Activated CD8-positive, alpha-beta memory T cell treated with anti-CD3 and anti-CD28 coated beads for 1 hour (primary cell): ENCODE data around the gene NASP.

Source experiments
- DNase-seq, 2 donors: peaks; one replicate each; pipeline ENCODE4 v3.0.0-alpha.2; 2020; ENCODE audit warnings: low read depth in 1 of 2; ENCODE audit errors: extremely low read depth in 1 of 2

The NASP gene

GRCh38 chr1:45615885-45616284 lies 32.0 kb downstream of the NASP start:
- DNase-seq: no peak

GRCh38 chr1:45617618-45618017 lies 33.8 kb downstream of the NASP start:
- DNase-seq: no peak

GRCh38 chr1:45619149-45619921 lies 35.5 kb downstream of the NASP start:
- DNase-seq: no peak

GRCh38 chr1:45620588-45621500 lies 37.0 kb downstream of the NASP start:
- DNase-seq: no peak

GRCh38 chr1:45621501-45621836 lies 37.6 kb downstream of the NASP start:
- no peak for DNase-seq

- no peak for DNase-seq
These were observed 38.2 kb downstream of the NASP start for GRCh38 chr1:45621895-45622523.

- no peak for DNase-seq
These were observed 38.9 kb downstream of the NASP start for GRCh38 chr1:45622524-45623394.

GRCh38 chr1:45623972-45624371 lies 40.1 kb downstream of the NASP start, which contains the start of gene CCDC17:
Gene CCDC17 (minus strand): TSS chr1:45624054. CDS start chr1:45623909, 145 bp downstream.
- no peak for DNase-seq

- DNase-seq: no peak
These were observed 45.2 kb downstream of the NASP start for GRCh38 chr1:45629035-45629434.

GRCh38 chr1:45630429-45630828 lies 46.6 kb downstream of the NASP start:
- no peak for DNase-seq

- DNase-seq: no peak
These were observed 51.4 kb downstream of the NASP start for GRCh38 chr1:45635211-45635610.

- no peak for DNase-seq
These were observed 56.5 kb downstream of the NASP start for GRCh38 chr1:45640293-45640692.

GRCh38 chr1:45643321-45643720 lies 59.5 kb downstream of the NASP start:
- no peak for DNase-seq

GRCh38 chr1:45643978-45644377 lies 60.1 kb downstream of the NASP start:
- no peak for DNase-seq

- DNase-seq: no peak
These were observed 60.8 kb downstream of the NASP start for GRCh38 chr1:45644661-45645060.

- no peak for DNase-seq
These were observed 63.6 kb downstream of the NASP start for GRCh38 chr1:45647248-45648021.

- DNase-seq: no peak
These were observed 70.9 kb downstream of the NASP start for GRCh38 chr1:45654540-45655280.

- no peak for DNase-seq
These were observed 72.9 kb downstream of the NASP start for GRCh38 chr1:45656573-45657226.

GRCh38 chr1:45658171-45658570 lies 74.3 kb downstream of the NASP start:
- DNase-seq: no peak
